ENCODE data around the gene NRDC. TPM values are rescaled to one million over a fixed set of nuclear protein-coding genes. Genes with fewer than 3 reads are reported as not detected.

Gene NRDC
- total and polyA plus RNA-seq, 2 experiments from 2014 or later = 129 to 217 TPM

GRCh38 chr1:51899022-51899421, 20.5 kb upstream of the NRDC start:
- Histone ChIP-seq H3K27me3 (ENCODE audit: insufficient read depth) (no peaks in the 10 kb centered on the region), H3F3A (replicated peaks; ENCODE audit: low read depth) (no peaks in the 10 kb centered on the region), H3K4me1 (ENCODE audit: insufficient read depth) (no peaks in the 10 kb centered on the region), H3K27ac (ENCODE audit: low read depth) (no peak overlapping the region), H3K4me2 (no peak overlapping the region), H3K9me2 (ENCODE audit: insufficient read depth) (no peaks in the 10 kb centered on the region), H3K79me2 (replicated peaks; ENCODE audit: insufficient read depth) (no peaks in the 10 kb centered on the region), H4K20me1 (replicated peaks; ENCODE audit: insufficient read depth) (no peaks in the 10 kb centered on the region), H3K36me3 (ENCODE audit: insufficient read depth) (no peaks in the 10 kb centered on the region), H3K4me3 (no peak overlapping the region), H2AFZ (no peak overlapping the region)
- H3K27ac Mint-ChIP-seq = no peak overlapping the region
- no peaks in the 10 kb centered on the region for H3K36me3 Mint-ChIP-seq (ENCODE audit: low read depth)
- H3K4me1 Mint-ChIP-seq = peaks cover 8% of the 10 kb centered on the region; the same call in 2 of the 3 replicates
- no peak overlapping the region for H3K4me3 Mint-ChIP-seq
- TF ChIP-seq POLR2AphosphoS5 (IDR thresholded peaks at IDR 0.05; ENCODE audit: low read depth) (no peak), JUNB (IDR thresholded peaks at IDR 0.05; ENCODE audit: unreplicated experiment) (no peak), ZNF462 (CRISPR knock-in tag; IDR thresholded peaks at IDR 0.05) (no peak), CREB1 (CRISPR knock-in tag; IDR thresholded peaks at IDR 0.05; ENCODE audit: low read depth) (no peak), NANOG (IDR thresholded peaks at IDR 0.05; ENCODE audit: borderline replicate concordance) (no peak)
- TF ChIP-seq, protein P1, sequence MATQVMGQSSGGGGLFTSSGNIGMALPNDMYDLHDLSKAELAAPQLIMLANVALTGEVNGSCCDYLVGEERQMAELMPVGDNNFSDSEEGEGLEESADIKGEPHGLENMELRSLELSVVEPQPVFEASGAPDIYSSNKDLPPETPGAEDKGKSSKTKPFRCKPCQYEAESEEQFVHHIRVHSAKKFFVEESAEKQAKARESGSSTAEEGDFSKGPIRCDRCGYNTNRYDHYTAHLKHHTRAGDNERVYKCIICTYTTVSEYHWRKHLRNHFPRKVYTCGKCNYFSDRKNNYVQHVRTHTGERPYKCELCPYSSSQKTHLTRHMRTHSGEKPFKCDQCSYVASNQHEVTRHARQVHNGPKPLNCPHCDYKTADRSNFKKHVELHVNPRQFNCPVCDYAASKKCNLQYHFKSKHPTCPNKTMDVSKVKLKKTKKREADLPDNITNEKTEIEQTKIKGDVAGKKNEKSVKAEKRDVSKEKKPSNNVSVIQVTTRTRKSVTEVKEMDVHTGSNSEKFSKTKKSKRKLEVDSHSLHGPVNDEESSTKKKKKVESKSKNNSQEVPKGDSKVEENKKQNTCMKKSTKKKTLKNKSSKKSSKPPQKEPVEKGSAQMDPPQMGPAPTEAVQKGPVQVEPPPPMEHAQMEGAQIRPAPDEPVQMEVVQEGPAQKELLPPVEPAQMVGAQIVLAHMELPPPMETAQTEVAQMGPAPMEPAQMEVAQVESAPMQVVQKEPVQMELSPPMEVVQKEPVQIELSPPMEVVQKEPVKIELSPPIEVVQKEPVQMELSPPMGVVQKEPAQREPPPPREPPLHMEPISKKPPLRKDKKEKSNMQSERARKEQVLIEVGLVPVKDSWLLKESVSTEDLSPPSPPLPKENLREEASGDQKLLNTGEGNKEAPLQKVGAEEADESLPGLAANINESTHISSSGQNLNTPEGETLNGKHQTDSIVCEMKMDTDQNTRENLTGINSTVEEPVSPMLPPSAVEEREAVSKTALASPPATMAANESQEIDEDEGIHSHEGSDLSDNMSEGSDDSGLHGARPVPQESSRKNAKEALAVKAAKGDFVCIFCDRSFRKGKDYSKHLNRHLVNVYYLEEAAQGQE (IDR thresholded peaks at IDR 0.05; ENCODE audit: unreplicated experiment) = no peak
- H3K27me3 Mint-ChIP-seq (ENCODE audit: insufficient read depth, low read depth, poor library complexity) = no peaks in the 10 kb centered on the region
- no peaks in the 10 kb centered on the region for H3K9me3 Mint-ChIP-seq
- DNase-seq (ENCODE audit: low spot score) = no peak
- ATAC-seq = no peak

Data from GM23338 (cell line).